K562 (cell line): ENCODE results near the gene STX1B. TPM values are rescaled to one million over a fixed set of nuclear protein-coding genes. Genes with fewer than 3 reads are reported as not detected.
A peak's percentile ranks its signal among the peaks of the same experiment; 100 is the strongest.

Experiments
- ATAC-seq: fragments of 200-7000 bp; cut with Tn5 transposase; 3 replicates; pipeline ENCODE4 v1.9.1; 2020; ENCODE audit warnings: moderate library complexity
- BruUV-seq: library from RNA; stranded (reverse); fragments of 400-500 nt; replicated peaks from 2 replicates; lab custom pipeline; 2021; lab: Mats Ljungman, UMichigan
- CTCF ChIA-PET: fragments of 300-600 bp; formaldehyde crosslinking; extraction: SDS; loops from one replicate; lab custom pipeline; 2021; ENCODE audit warnings: low intra/inter-chr PET ratio; lab: Yijun Ruan, JAX
- POLR2A ChIA-PET: fragments of 300-600, 350-650 bp; sonication (Branson Sonifier 250); formaldehyde crosslinking; extraction: SDS; loops from one replicate; lab custom pipeline; 2021; ENCODE audit warnings: antibody characterized with exemption, inconsistent platforms; lab: Yijun Ruan, JAX
- DNase-seq, 4 experiments: peaks; one replicate each; pipeline versions ENCODE4 v3.0.0 to v3.0.0-alpha.2; 2011 to 2018; ENCODE audit warnings: low spot score in 3 of 4, mixed read lengths in 3 of 4; ENCODE audit errors: extremely low read depth in 1 of 4
- FAIRE-seq: peaks from 2 replicates; lab custom pipeline; 2011; peaks lifted over from hg19 to GRCh38; lab: Jason Lieb, UNC
- H2AFZ ChIP-seq: 2 replicates; pipeline ENCODE4 v1.6.0; 2011; ENCODE audit warnings: low read depth, low read length, control low read depth, inconsistent platforms
- H3K27ac ChIP-seq: fragments of 200-600 bp; 3 replicates; pipeline ENCODE4 v1.8.0; 2011; ENCODE audit warnings: low read depth, mild to moderate bottlenecking, control low read depth, inconsistent platforms, low read length, moderate library complexity, mixed read lengths; ENCODE audit errors: extremely low read depth
- H3K27me3 ChIP-seq, 2 experiments: fragments of 300-600 bp in 1 of 2; 2 replicates in 1 of 2; 3 replicates in 1 of 2; pipeline versions ENCODE4 v1.6.0 to v1.8.0; 2011; ENCODE audit warnings: inconsistent platforms in 2 of 2, low read length in 2 of 2, mild to moderate bottlenecking in 1 of 2, mixed read lengths in 1 of 2, moderate library complexity in 1 of 2; ENCODE audit not compliant: control insufficient read depth in 2 of 2, insufficient read depth in 2 of 2
- H3K36me3 ChIP-seq: fragments of 300-600 bp; 3 replicates; pipeline ENCODE4 v1.8.0; 2011; ENCODE audit warnings: mild to moderate bottlenecking, low read length, inconsistent platforms; ENCODE audit not compliant: control insufficient read depth, insufficient read depth
- H3K4me1 ChIP-seq, 2 experiments: fragments of 200-600 bp in 1 of 2; replicated peaks in 1 of 2; 2 replicates in 1 of 2; 3 replicates in 1 of 2; pipeline versions ENCODE4 v1.5.1 to v1.8.0; 2011; ENCODE audit warnings: inconsistent platforms in 2 of 2, low read length in 2 of 2, mild to moderate bottlenecking in 1 of 2, mixed read lengths in 1 of 2, moderate library complexity in 1 of 2; ENCODE audit not compliant: control insufficient read depth in 2 of 2, insufficient read depth in 2 of 2
- H3K4me2 ChIP-seq: 2 replicates; pipeline ENCODE4 v1.6.1; 2011; ENCODE audit warnings: low read length, control low read depth, inconsistent platforms, mixed read lengths; ENCODE audit not compliant: insufficient read depth
- H3K4me3 ChIP-seq: fragments of 200-600 bp; sonication (generic), shearing (Covaris generic); 2 replicates; pipeline ENCODE4 v1.5.1; 2016; ENCODE audit warnings: control low read depth, inconsistent platforms
- H3K79me2 ChIP-seq: fragments of 200-600 bp; 3 replicates; pipeline ENCODE4 v1.8.0; 2011; ENCODE audit warnings: low read length, inconsistent platforms; ENCODE audit not compliant: control insufficient read depth, insufficient read depth
- H3K9ac ChIP-seq, 2 experiments: 2 replicates each; pipeline versions ENCODE4 v1.6.0 to v1.6.1; 2011; ENCODE audit warnings: low read depth in 2 of 2, low read length in 2 of 2, control low read depth in 1 of 2, inconsistent platforms in 1 of 2, mild to moderate bottlenecking in 1 of 2, mixed read lengths in 1 of 2; ENCODE audit not compliant: insufficient read depth in 1 of 2
- H3K9me1 ChIP-seq: one replicate; pipeline ENCODE4 v1.6.0; 2011; ENCODE audit warnings: inconsistent platforms, mild to moderate bottlenecking, low read length, moderate library complexity; ENCODE audit not compliant: control insufficient read depth, insufficient read depth
- H3K9me3 ChIP-seq: replicated peaks from 2 replicates; pipeline ENCODE4 v1.5.1; 2011; ENCODE audit warnings: low read depth, low read length, inconsistent platforms; ENCODE audit not compliant: control insufficient read depth, insufficient read depth
- H4K20me1 ChIP-seq: replicated peaks from 2 replicates; pipeline ENCODE4 v1.6.1; 2011; ENCODE audit warnings: low read length, inconsistent platforms, mixed read lengths; ENCODE audit not compliant: control insufficient read depth, insufficient read depth
- BACH1 ChIP-seq: fragments of 200-800 bp; sonication (Bioruptor generic); IDR thresholded peaks from 2 replicates; pipeline ENCODE4 v1.6.1; 2016; ENCODE audit warnings: missing genetic modification characterization, missing compliant biosample characterization
- BRD4 ChIP-seq: fragments of 200-600 bp; sonication (generic); IDR thresholded peaks from 2 replicates; pipeline ENCODE4 v1.6.1; 2017; ENCODE audit warnings: inconsistent platforms
- CBFB ChIP-seq: sonication (generic); formaldehyde crosslinking; IDR thresholded peaks from 2 replicates; pipeline ENCODE4 v1.4.0; 2020; ENCODE audit warnings: mild to moderate bottlenecking, missing genetic modification reagents
- CHD4 ChIP-seq: fragments of 200-600 bp; sonication (generic); IDR thresholded peaks from 3 replicates; pipeline ENCODE4 v1.6.1; 2012; ENCODE audit warnings: low read depth, mild to moderate bottlenecking, mixed read lengths, low read length, inconsistent platforms; ENCODE audit not compliant: insufficient read depth, insufficient replicate concordance, poor library complexity, severe bottlenecking
- E2F5 ChIP-seq: sonication (generic); formaldehyde crosslinking; IDR thresholded peaks from 2 replicates; pipeline ENCODE4 v1.8.0; 2022; ENCODE audit warnings: mild to moderate bottlenecking, missing genetic modification reagents
- HCFC1 ChIP-seq: IDR thresholded peaks from 2 replicates; pipeline ENCODE4 v1.6.1; 2012; ENCODE audit warnings: low read depth, low read length, improper control_type of control experiment
- HNRNPLL ChIP-seq: fragments of 200-400 bp; formaldehyde crosslinking; IDR thresholded peaks from 2 replicates; pipeline ENCODE4 v1.6.1; 2017; ENCODE audit warnings: low read length, low read depth, mild to moderate bottlenecking; ENCODE audit not compliant: poor library complexity, severe bottlenecking
- KLF6 ChIP-seq: fragments of 250-450 bp; sonication (Bioruptor Pico); IDR thresholded peaks from 2 replicates; pipeline ENCODE4 v1.4.0; 2020; ENCODE audit warnings: mild to moderate bottlenecking, moderate library complexity, borderline replicate concordance
- L3MBTL2 ChIP-seq: fragments of 450-650 bp; IDR thresholded peaks from 2 replicates; pipeline ENCODE4 v1.6.1; 2016; ENCODE audit warnings: mild to moderate bottlenecking, moderate library complexity
- POLR3A ChIP-seq: IDR thresholded peaks from 2 replicates; pipeline ENCODE4 v1.6.1; 2011; ENCODE audit warnings: borderline replicate concordance, mild to moderate bottlenecking, moderate library complexity; ENCODE audit not compliant: insufficient read length, insufficient read depth; ENCODE audit errors: extremely low read depth
- POU5F1 ChIP-seq: fragments of 150-350 bp; IDR thresholded peaks from 2 replicates; pipeline ENCODE4 v1.6.1; 2014; ENCODE audit warnings: borderline replicate concordance, low read length, low read depth, mild to moderate bottlenecking; ENCODE audit not compliant: partially characterized antibody
- SETDB1 ChIP-seq: IDR thresholded peaks from one replicate; pipeline ENCODE4 v1.6.1; 2012; ENCODE audit warnings: low read length, control low read depth, inconsistent platforms
- SMARCE1 ChIP-seq: fragments of 450-650 bp; IDR thresholded peaks from 2 replicates; pipeline ENCODE4 v1.7.1; 2016; ENCODE audit warnings: mild to moderate bottlenecking
- SP2 ChIP-seq: IDR thresholded peaks from 2 replicates; pipeline ENCODE4 v1.6.1; 2011; ENCODE audit warnings: mild to moderate bottlenecking, low read depth, low read length, moderate library complexity; ENCODE audit not compliant: poor library complexity, severe bottlenecking; ENCODE audit errors: extremely low read depth
- TCF7L2 ChIP-seq: fragments of 150-350 bp; IDR thresholded peaks from 2 replicates; pipeline ENCODE4 v1.6.1; 2016; ENCODE audit warnings: low read depth, mild to moderate bottlenecking, low read length, moderate library complexity
- TOE1 ChIP-seq, 2 experiments: fragments of 450-650 bp in 1 of 2; sonication (generic) in 1 of 2; formaldehyde crosslinking in 1 of 2; IDR thresholded peaks; 2 replicates each; pipeline versions ENCODE4 v1.7.1 to v1.8.0; 2016 to 2022; ENCODE audit warnings: borderline replicate concordance in 2 of 2, mild to moderate bottlenecking in 2 of 2, antibody characterized with exemption in 1 of 2, inconsistent platforms in 1 of 2, low read depth in 1 of 2, missing genetic modification reagents in 1 of 2, moderate library complexity in 1 of 2
- ZBTB17 ChIP-seq: fragments of 450-650 bp; formaldehyde crosslinking; IDR thresholded peaks from 2 replicates; pipeline ENCODE4 v1.4.0; 2020; ENCODE audit warnings: mild to moderate bottlenecking
- ZNF436 ChIP-seq: fragments of 250-450, 450-650 bp; sonication (Bioruptor Pico); formaldehyde crosslinking; IDR thresholded peaks from 2 replicates; pipeline ENCODE4 v1.7.0; 2020; ENCODE audit warnings: mild to moderate bottlenecking
- WGBS: fragments of 100-300 bp; shearing (Covaris generic); methylation state at CpG from one replicate; pipeline ENCODE4 v1.1.6; 2016; ENCODE audit warnings: low coverage, mixed read lengths; ENCODE audit not compliant: insufficient coverage; ENCODE audit errors: missing lambda C conversion rate; 5-methylcytosine and 5-hydroxymethylcytosine counted together
- in situ Hi-C: fragments of 300-500 bp; cut with MboI; formaldehyde crosslinking; loops from 4 replicates; pipeline ENCODE4 v1.15.0; 2018; ENCODE audit warnings: inconsistent platforms, mixed read lengths
- intact Hi-C: fragments of 100-400 bp; cut with micrococcal nuclease; formaldehyde crosslinking; loops from 2 replicates; pipeline ENCODE4 v1.14.2; 2022
- polyA plus RNA-seq, 8 experiments: library from polyadenylated mRNA; depleted of rRNA in 4 of 8; stranded (reverse) in 5 of 8; unstranded in 3 of 8; fragments of >200 nt; fragmentation: Nextera tagmentation in 2 of 8; fragmentation: Illumina TruSeq in 1 of 8; extraction: Ambion mirVana in 2 of 8; extraction: Trizol in 1 of 8; gene quantifications; 2 replicates each; pipeline versions ENCODE4 v1.2.1 to v1.2.3, GENCODE V29; 2011 to 2014; ENCODE audit warnings: inconsistent platforms in 1 of 8, missing spikeins in 1 of 8
- total RNA-seq, 7 experiments: library from RNA; depleted of rRNA in 6 of 7; stranded (reverse); fragments of >200 nt in 6 of 7; fragmentation: Illumina TruSeq in 2 of 7; extraction: Trizol in 2 of 7; gene quantifications; 2 replicates each; pipeline versions ENCODE4 v1.2.1 to v1.2.3, GENCODE V29; 2011 to 2021; ENCODE audit warnings: low replicate concordance in 1 of 7
- TF ChIP-seq, protein P1 (sequence below): fragments of 250-450 bp; sonication (Bioruptor Pico); IDR thresholded peaks from 2 replicates; pipeline ENCODE4 v1.8.0; 2022; ENCODE audit warnings: moderate library complexity, mild to moderate bottlenecking, inconsistent platforms

STX1B gene
- total and polyA plus RNA-seq, 9 of the 15 experiments (the other 6 are each of a cell fraction or from before 2014, with no cell fraction given), result 0.07 to 2.5 (median 0.86) TPM

GRCh38 chr16:31032736-31033708, 22.6 kb upstream of the STX1B start, which contains the start of gene STX4:
Gene STX4 (plus strand): TSS chr16:31033558. CDS start chr16:31033806, 248 bp downstream.
- peak within 1 kb of the TSS; percentile 91 for H3K27ac ChIP-seq
- H4K20me1 ChIP-seq, result peaks cover 4% of the 10 kb centered on the region
- H2AFZ ChIP-seq, result peak within 1 kb of the TSS; percentile 93
- H3K4me1 ChIP-seq, result peaks cover 16 to 20% of the 10 kb centered on the region in 2 experiments
- intact Hi-C loops (loop anchor here (1.0 to 5.0 kb wide), 3 partner anchors 39 to 64 kb away; no protein-coding TSS in a partner anchor), in situ Hi-C loops (no loop called here)
- FAIRE-seq, result peak; percentile 99
- ChIA-PET CTCF (no interaction called here), POLR2A (interaction anchor here (0.6 to 3.1 kb wide), 6 partner anchors 19 to 461 kb away, joined by 3 to 12 read pairs (median 4); partner anchors contain the start of genes FUS, ZNF646 and ZNF668)
- no peaks in the 10 kb centered on the region; the same call in 1 of the 2 replicates for H3K9me3 ChIP-seq
- WGBS, result 1% methylated on average over 73 of the region's 75 CpGs
- peak; percentile 91 to 99 (median 96) for DNase-seq
- H3K4me3 ChIP-seq, result peak within 1 kb of the TSS; percentile 98
- BruUV-seq, result TSS peak; percentile 83
- peak; percentile 88 for ATAC-seq
- H3K27me3 ChIP-seq, result no peaks in the 10 kb centered on the region
- peak within 1 kb of the TSS; percentile 99 for H3K4me2 ChIP-seq
- H3K36me3 ChIP-seq, result peaks cover 24% of the 10 kb centered on the region; the same call in 2 of the 3 replicates
- peaks cover 8% of the 10 kb centered on the region for H3K9me1 ChIP-seq
- peak within 1 kb of the TSS; percentile 79 to 92 for H3K9ac ChIP-seq
- H3K79me2 ChIP-seq, result peaks cover 21% of the 10 kb centered on the region
- peak; percentile 81 for TF ChIP-seq ZBTB17 (CRISPR knock-in tag)
- TF ChIP-seq CBFB (CRISPR knock-in tag), result peak; percentile 94
- peak; percentile 81 for TF ChIP-seq HNRNPLL
- no peak for TF ChIP-seq KLF6 (CRISPR knock-in tag)
- TF ChIP-seq E2F5 (CRISPR knock-in tag), result 0 out of 2 replicates have a peak, but pooled peaks have one; percentile 73
- TF ChIP-seq BRD4, result 0 out of 2 replicates have a peak, but pooled peaks have one; percentile 77
- TF ChIP-seq HCFC1, result peak; percentile 91
- TF ChIP-seq POLR3A, result no peak
- TF ChIP-seq CHD4, result no peak
- no peak for TF ChIP-seq POU5F1
- peak; percentile 99 for TF ChIP-seq L3MBTL2
- TF ChIP-seq SP2, result no peak
- TF ChIP-seq, protein P1, sequence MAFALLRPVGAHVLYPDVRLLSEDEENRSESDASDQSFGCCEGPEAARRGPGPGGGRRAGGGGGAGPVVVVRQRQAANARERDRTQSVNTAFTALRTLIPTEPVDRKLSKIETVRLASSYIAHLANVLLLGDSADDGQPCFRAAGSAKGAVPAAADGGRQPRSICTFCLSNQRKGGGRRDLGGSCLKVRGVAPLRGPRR (CRISPR knock-in tag), result no peak; the same call in 1 of the 2 replicates
- TF ChIP-seq BACH1 (tag), result no peak
- peak; percentile 100 for TF ChIP-seq TOE1 (IDR thresholded peaks at IDR 0.05; ENCODE audit: borderline replicate concordance)
- TF ChIP-seq TOE1 (CRISPR knock-in tag; IDR thresholded peaks at IDR 0.05; ENCODE audit: borderline replicate concordance, low read depth), result peak; percentile 84; the same call in 1 of the 2 replicates
- TF ChIP-seq TCF7L2, result no peak
- peak; percentile 89 for TF ChIP-seq SETDB1
- TF ChIP-seq ZNF436 (CRISPR knock-in tag), result no peak
- peak; percentile 59 for TF ChIP-seq SMARCE1
